ENCODE data around the gene HNRNPCL1. TPM values are rescaled to one million over a fixed set of nuclear protein-coding genes. Genes with fewer than 3 reads are reported as not detected.

HNRNPCL1 gene
- total RNA-seq, 1 donor, result not detected

GRCh38 chr1:12810691-12811408, 37.7 kb downstream of the HNRNPCL1 start:
- no peak overlapping the region for H2AFZ ChIP-seq (ENCODE audit: low read length)
- H3K4me1 ChIP-seq (ENCODE audit: insufficient read depth, low read length), result no peaks in the 10 kb centered on the region
- H3K79me2 ChIP-seq (ENCODE audit: insufficient read depth, low read length), result no peaks in the 10 kb centered on the region
- no peak for DNase-seq (ENCODE audit: insufficient read length, low spot score, missing footprints)
- no peaks in the 10 kb centered on the region for H3K9me3 ChIP-seq (ENCODE audit: low read depth, low read length)
- H3K36me3 ChIP-seq (ENCODE audit: insufficient read depth, low read length), result no peaks in the 10 kb centered on the region
- H3K27ac ChIP-seq (ENCODE audit: low read depth, low read length), result no peak overlapping the region
- no peaks in the 10 kb centered on the region for H3K27me3 ChIP-seq (ENCODE audit: insufficient read depth, low read length)
- no peak for TF ChIP-seq CTCF (IDR thresholded peaks at IDR 0.05; ENCODE audit: extremely low read depth, low read depth, low read length)
- no peak overlapping the region for H3K4me3 ChIP-seq (ENCODE audit: insufficient read depth, low read length)
- no peaks in the 10 kb centered on the region for H4K20me1 ChIP-seq (ENCODE audit: insufficient read depth, low read length)
- no peak overlapping the region for H3K4me2 ChIP-seq (ENCODE audit: insufficient read depth, low read length)

- no peaks in the 10 kb centered on the region for H4K20me1 ChIP-seq (ENCODE audit: insufficient read depth, low read length)
- H3K79me2 ChIP-seq (ENCODE audit: insufficient read depth, low read length), result no peaks in the 10 kb centered on the region
- no peak overlapping the region for H3K4me2 ChIP-seq (ENCODE audit: insufficient read depth, low read length)
- H3K36me3 ChIP-seq (ENCODE audit: insufficient read depth, low read length), result no peaks in the 10 kb centered on the region
- H2AFZ ChIP-seq (ENCODE audit: low read length), result no peak overlapping the region
- no peak overlapping the region for H3K4me3 ChIP-seq (ENCODE audit: insufficient read depth, low read length)
- no peak overlapping the region for H3K27ac ChIP-seq (ENCODE audit: low read depth, low read length)
- H3K4me1 ChIP-seq (ENCODE audit: insufficient read depth, low read length), result no peaks in the 10 kb centered on the region
- no peak for TF ChIP-seq CTCF (IDR thresholded peaks at IDR 0.05; ENCODE audit: extremely low read depth, low read depth, low read length)
- H3K9me3 ChIP-seq (ENCODE audit: low read depth, low read length), result no peaks in the 10 kb centered on the region
- no peak for DNase-seq (ENCODE audit: insufficient read length, low spot score, missing footprints)
- H3K27me3 ChIP-seq (ENCODE audit: insufficient read depth, low read length), result no peaks in the 10 kb centered on the region
These were observed 38.6 kb downstream of the HNRNPCL1 start for GRCh38 chr1:12809933-12810332.

GRCh38 chr1:12799730-12800129, 48.8 kb downstream of the HNRNPCL1 start:
- no peak for DNase-seq (ENCODE audit: insufficient read length, low spot score, missing footprints)
- no peak for TF ChIP-seq CTCF (IDR thresholded peaks at IDR 0.05; ENCODE audit: extremely low read depth, low read depth, low read length)
- Histone ChIP-seq H3K4me3 (ENCODE audit: insufficient read depth, low read length) (no peak overlapping the region), H3K27ac (ENCODE audit: low read depth, low read length) (no peak overlapping the region), H3K9me3 (ENCODE audit: low read depth, low read length) (no peaks in the 10 kb centered on the region), H3K4me1 (ENCODE audit: insufficient read depth, low read length) (no peaks in the 10 kb centered on the region), H4K20me1 (ENCODE audit: insufficient read depth, low read length) (no peaks in the 10 kb centered on the region), H3K4me2 (ENCODE audit: insufficient read depth, low read length) (no peak overlapping the region), H3K27me3 (ENCODE audit: insufficient read depth, low read length) (no peaks in the 10 kb centered on the region), H3K79me2 (ENCODE audit: insufficient read depth, low read length) (no peaks in the 10 kb centered on the region), H3K36me3 (ENCODE audit: insufficient read depth, low read length) (no peaks in the 10 kb centered on the region), H2AFZ (ENCODE audit: low read length) (no peak overlapping the region)

- no peak for TF ChIP-seq CTCF (IDR thresholded peaks at IDR 0.05; ENCODE audit: extremely low read depth, low read depth, low read length)
- no peaks in the 10 kb centered on the region for H3K9me3 ChIP-seq (ENCODE audit: low read depth, low read length)
- no peaks in the 10 kb centered on the region for H3K79me2 ChIP-seq (ENCODE audit: insufficient read depth, low read length)
- H3K36me3 ChIP-seq (ENCODE audit: insufficient read depth, low read length), result no peaks in the 10 kb centered on the region
- H3K4me1 ChIP-seq (ENCODE audit: insufficient read depth, low read length), result no peaks in the 10 kb centered on the region
- no peak for DNase-seq (ENCODE audit: insufficient read length, low spot score, missing footprints)
- H3K4me2 ChIP-seq (ENCODE audit: insufficient read depth, low read length), result no peak overlapping the region
- H2AFZ ChIP-seq (ENCODE audit: low read length), result no peak overlapping the region
- H3K27me3 ChIP-seq (ENCODE audit: insufficient read depth, low read length), result no peaks in the 10 kb centered on the region
- H3K27ac ChIP-seq (ENCODE audit: low read depth, low read length), result no peak overlapping the region
- H3K4me3 ChIP-seq (ENCODE audit: insufficient read depth, low read length), result no peak overlapping the region
- H4K20me1 ChIP-seq (ENCODE audit: insufficient read depth, low read length), result no peaks in the 10 kb centered on the region
These were observed 49.6 kb downstream of the HNRNPCL1 start for GRCh38 chr1:12798911-12799310.

Other genes starting within 250 kb of the HNRNPCL1 start
- gene DHRS3, start 230.5 kb downstream of the HNRNPCL1 start, total RNA-seq, result 161 and 172 TPM in 2 replicates
- not detected in 2 replicates for gene AADACL4, start 204.6 kb downstream of the HNRNPCL1 start, total RNA-seq
- not detected in 2 replicates for gene AADACL3, start 132.6 kb downstream of the HNRNPCL1 start, total RNA-seq
- gene CFAP107, start 102.5 kb downstream of the HNRNPCL1 start, total RNA-seq, result not detected in 2 replicates
- gene PRAMEF12, start 75.0 kb downstream of the HNRNPCL1 start, total RNA-seq, result not detected in 2 replicates
- not detected in 2 replicates for gene PRAMEF1, start 57.3 kb downstream of the HNRNPCL1 start, total RNA-seq
- not detected in 2 replicates for gene PRAMEF11, start 17.3 kb downstream of the HNRNPCL1 start, total RNA-seq
- not detected in 2 replicates for gene PRAMEF2, start 8.4 kb upstream of the HNRNPCL1 start, total RNA-seq
- not detected in 2 replicates for gene PRAMEF4, start 37.5 kb upstream of the HNRNPCL1 start, total RNA-seq
- not detected in 2 replicates for gene PRAMEF10, start 49.5 kb upstream of the HNRNPCL1 start, total RNA-seq
- gene PRAMEF7, start 67.9 kb upstream of the HNRNPCL1 start, total RNA-seq, result not detected in 2 replicates
- not detected in 2 replicates for gene PRAMEF6, start 98.9 kb upstream of the HNRNPCL1 start, total RNA-seq
- not detected in 2 replicates for gene PRAMEF27, start 207.9 kb upstream of the HNRNPCL1 start, total RNA-seq
- not detected in 2 replicates for gene HNRNPCL3, start 212.0 kb upstream of the HNRNPCL1 start, total RNA-seq
- gene PRAMEF25, start 222.1 kb upstream of the HNRNPCL1 start, total RNA-seq, result not detected in 2 replicates

All from osteoblast (primary cell).